ENCODE results near the gene PRKACG. TPM values are rescaled to one million over a fixed set of nuclear protein-coding genes. Genes with fewer than 3 reads are reported as not detected.

The PRKACG gene
- total RNA-seq, 1 donor from 2014 or later: not detected

Other genes starting within 250 kb of the PRKACG start
- gene FXN, start 21.6 kb upstream of the PRKACG start, total RNA-seq (ENCODE audit: insufficient read depth, low replicate concordance): 8.2 TPM
- gene TJP2, start 160.2 kb upstream of the PRKACG start, total RNA-seq (ENCODE audit: insufficient read depth, low replicate concordance): 35.9 TPM